GM19099 (cell line): ENCODE data around the gene UNC119.
A peak's percentile ranks its signal among the peaks of the same experiment; 100 is the strongest.

Experiments used
- POLR2A ChIP-seq: IDR thresholded peaks from 3 replicates; pipeline ENCODE4 v1.6.1; 2011; ENCODE audit warnings: low read depth; ENCODE audit not compliant: insufficient read length; ENCODE audit errors: extremely low read depth

UNC119 gene

DNA sequence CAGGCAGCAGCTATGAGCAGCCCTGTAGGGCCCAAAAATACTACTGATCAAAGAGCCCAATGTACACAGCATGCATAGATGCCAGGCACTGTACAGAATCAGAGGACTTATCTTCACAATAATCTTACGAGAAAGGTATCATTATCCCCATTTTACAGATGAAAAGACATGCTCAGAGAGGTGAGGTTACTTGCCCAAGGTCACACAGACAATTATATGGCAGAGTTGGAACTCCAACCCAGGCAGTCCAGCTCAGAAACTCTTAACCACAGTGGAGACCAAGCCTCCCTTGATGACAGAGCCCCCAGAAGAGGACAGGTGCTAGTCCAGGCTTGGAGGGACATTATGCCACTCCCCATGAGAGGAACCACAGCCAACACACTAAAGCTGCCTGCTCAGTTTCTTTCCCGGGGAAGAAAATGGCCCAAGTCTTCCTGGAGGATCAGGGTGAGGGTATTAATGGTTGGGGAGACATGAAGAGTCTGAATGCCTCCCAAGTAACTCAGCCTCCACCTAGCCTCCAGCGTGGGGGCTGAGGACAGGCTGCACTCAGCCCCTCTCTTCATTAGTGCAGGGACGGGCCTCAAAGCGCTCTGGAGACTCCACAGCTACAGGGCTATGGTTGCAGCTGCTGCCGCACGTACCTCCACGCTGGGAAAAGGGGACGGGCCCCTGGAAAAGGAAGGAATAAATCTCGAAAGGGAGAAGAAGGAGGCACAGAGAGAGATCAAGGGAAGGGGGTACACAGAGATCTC is 826 bp downstream of the UNC119 start:
- no peak for TF ChIP-seq POLR2A

DNA sequence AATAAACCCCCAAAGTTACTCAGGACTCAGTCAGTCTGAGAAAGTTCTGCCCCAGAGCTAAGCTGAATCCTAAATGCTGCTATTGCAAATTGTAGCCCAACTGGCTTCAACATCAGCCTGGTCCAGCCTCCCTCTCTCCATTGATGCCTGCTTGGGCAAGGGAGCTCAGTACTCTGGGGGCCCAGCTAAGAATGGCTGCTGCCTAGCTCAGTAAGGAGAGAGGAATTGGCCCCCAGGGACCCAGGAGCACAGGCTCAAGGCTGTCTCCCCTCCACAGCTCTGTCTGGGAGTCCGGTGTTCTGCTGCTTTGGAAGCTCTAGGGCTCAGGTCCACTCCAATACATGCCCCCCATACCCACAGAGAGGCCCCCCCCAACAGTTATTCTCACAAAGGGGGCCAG is 1.6 kb downstream of the UNC119 start:
- no peak for TF ChIP-seq POLR2A

DNA sequence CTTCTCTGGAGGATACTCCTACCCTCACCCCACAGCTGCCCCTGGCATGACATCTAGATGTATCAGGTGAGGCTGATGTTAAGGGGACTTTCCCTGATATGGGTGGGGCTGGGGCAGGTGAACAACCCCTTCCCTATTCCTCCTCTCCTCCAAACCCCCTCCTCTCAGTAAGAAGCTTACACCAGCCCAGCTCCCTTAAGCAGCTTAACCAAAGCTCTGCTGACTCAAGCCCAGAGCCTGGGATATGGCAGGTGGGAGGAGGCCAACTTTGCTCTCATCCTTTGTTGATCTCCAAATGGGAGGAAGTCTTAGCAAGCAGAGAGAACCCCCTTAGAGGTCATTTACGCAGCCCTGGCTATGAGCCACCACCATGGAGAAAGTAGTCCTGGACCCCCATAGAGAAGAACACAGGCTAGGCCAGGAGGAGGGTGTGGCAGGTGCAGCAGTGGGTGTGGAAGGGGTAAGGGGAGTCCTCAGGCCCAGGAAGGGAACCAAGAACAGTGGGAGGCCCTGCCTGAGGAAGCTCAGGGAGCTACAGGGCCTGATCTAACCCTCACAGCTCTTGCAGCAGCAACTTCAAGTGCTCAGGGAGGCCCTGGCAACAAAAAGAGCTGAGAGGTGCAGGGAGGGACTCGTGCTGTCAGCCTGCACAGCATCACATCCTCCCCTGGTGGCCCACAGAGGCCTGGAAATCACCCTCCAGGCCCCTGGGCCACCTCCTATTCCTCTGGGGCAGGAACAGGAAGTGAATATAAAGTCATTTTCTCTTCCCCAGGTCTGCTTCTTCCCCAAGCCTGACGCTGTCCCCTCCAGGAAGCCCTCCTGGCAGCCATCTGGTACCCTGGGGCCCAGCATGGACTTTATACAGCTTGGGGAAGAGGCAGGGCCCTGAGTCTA is 2.9 kb downstream of the UNC119 start:
- TF ChIP-seq POLR2A, result peak; percentile 44

DNA sequence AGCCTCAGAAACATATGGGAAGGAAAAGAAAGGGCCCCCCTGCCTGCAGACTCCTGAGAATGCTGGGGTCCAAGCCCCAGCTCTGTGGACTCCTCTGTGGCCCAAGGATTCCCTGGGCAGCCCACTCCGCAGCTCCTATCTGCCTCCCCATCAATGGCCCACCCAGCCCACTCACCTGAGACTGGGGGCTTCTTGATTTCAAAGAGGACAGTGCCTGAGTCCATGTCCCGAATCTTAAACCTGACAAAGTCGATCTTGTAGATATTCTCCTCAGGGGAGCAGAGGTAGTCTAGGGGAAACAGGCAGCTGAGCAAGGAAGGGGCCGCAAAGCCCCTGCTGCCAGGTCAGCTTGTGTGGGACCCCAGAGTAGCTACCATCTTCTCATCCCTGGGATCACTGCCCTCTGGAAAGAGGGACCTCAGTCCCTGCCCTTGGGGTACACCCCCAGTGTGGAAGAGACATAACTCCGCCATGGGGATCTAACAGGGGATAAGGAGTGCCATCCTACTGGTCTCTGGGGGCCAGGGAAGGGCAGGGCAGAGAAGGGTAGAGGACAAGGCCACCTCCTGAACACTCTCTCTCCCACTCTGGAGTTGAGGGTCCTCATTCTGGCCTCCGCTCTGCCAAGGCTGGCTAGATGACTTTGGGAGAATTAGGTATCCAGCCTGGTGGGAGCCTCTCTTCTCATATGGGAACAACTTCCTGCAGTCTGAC is 3.9 kb downstream of the UNC119 start:
- TF ChIP-seq POLR2A, result no peak

DNA sequence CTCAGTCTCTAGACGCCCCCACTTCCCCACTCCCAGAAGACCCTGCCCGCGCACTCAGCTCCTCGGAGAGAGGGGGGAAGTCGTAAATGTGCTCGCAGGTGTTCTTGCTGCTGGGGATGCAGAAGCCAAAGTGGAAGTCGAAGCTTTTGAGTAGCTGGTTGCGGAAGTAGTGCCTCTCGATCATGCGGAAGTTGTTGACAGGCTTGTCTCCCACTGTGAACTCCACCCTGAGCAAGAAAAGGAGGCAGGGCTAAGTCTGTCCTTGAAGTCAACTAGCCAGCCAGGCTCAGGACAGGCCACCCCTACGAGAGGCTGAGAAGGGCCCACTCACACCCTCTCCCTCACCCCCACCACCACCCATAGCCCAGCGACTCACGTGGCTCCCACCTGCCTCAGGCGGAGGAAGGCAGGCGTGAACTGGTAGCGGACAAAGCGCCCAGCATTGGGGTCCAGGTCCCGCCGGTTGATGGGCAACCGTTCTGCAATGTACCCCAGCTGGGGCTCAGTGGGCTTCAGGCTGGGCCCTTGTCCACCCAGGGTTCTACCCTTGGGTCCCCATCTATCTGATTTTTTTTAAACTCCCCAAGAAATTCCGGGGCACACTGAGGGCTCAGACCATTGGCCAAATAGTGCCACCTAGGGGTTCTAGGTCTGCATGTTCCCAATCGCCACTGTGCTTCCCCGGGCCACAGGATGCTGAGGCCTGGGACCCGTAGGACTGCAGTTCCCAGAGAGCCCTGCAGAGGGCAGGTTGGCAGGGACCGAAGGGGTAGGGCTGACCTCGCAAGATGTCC is 4.6 kb downstream of the UNC119 start:
- TF ChIP-seq POLR2A, result peak; percentile 22

DNA sequence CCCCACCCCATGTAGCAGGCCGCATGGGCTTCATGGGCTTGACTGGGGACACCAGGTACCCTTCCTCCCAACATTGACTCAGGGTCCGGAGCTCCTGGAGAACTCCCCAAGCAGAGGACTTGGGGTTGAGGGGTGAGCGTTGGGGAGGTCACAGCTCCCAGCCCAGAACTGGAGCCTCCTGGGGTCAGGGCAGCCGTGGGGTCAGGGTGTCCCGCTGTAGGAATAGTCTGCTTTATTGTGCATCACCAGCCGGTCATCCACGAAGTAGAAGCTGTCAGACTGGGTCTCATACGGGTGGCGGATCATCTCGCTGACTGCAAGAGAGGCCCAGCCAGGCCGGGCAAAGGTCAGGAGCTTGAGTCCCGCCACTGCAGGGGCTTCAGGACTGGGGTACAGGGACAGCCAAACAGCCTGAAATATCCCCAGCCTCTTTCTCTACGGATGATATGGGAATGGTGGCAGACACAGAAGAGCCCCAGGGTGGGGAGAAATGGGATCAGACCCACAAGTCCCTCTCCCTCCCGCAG is 5.3 kb downstream of the UNC119 start:
- no peak for TF ChIP-seq POLR2A

DNA sequence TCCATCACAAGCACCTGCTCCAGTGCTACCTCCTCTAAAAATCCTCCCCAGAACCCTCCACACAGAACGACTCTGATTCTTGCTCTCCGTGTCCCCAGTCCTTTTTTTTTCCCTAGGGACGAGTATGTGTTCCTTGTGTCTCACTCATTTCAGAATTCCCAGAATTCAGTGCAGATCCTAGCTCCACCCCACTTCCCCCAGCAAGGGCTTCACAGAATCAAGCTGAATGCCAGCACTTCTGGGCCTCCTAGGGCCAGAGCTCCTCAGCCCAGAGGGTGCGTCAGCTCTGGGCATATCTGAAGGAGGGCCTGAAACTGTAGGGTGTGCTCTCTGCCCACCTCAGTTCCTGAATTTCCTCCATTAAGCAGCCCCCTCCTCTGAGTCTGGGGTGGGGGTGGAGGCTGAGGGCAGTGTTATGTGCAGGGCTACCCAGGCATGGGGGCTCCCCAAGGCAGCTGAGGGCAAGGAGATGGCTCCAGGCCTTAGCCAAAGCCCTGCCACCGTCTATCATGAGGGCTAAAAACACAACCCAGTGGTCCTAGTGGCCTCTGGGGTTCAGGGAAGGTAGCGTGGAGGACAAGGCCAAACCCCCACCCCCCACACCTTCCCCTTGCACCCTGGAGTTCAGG is 6.5 kb downstream of the UNC119 start:
- TF ChIP-seq POLR2A, result no peak

DNA sequence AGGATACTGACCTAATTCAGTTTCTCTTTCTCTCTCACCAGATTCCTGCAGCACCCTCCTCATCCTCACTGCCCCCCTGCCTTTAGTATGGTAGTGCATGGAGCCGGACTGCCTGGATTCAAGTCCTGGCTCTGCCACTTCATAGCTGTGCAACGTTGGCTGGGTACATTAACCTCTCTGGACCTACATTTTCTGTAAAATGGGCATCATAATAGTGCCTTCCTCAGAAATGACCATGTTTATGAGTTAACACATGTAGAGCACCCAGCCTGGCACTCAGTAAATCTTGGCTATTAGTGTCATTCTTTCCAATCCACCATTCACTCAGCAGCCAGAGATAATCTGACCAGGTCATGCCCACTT is 7.3 kb downstream of the UNC119 start:
- TF ChIP-seq POLR2A, result no peak

DNA sequence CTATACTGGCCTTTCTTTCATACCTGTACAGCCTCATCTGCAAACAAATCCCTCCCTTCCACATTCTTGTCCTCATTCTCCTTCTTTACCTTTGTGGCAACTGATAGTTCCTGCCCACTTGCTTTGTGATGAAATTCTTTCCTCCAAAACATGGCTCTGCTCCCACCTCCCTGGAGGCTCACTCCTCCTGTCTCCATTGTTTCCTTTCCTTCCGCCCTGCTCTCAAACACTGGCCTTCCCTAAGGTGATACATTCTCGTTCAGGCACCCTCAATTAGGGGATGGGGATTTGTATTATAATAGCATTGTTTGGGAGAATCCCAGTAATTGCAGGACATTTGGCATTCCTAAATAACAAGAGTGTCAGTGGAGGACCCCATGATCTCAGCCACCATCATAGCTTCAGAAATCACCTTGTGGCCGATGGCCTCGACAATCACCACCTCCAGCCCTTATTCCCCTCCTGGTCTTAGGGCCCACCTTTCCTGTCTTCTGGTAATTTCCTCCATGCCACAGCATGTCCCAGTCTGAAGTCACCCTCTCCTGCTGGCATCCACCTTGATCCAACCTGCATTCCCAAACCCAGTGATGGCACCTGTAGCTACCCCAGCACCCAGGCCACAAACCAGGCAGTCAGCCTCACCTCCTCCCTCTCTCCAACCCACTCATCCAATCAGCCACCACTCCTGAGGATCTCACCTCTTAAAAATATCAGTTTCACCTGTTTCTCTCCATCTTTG is 7.9 kb downstream of the UNC119 start:
- no peak for TF ChIP-seq POLR2A

DNA sequence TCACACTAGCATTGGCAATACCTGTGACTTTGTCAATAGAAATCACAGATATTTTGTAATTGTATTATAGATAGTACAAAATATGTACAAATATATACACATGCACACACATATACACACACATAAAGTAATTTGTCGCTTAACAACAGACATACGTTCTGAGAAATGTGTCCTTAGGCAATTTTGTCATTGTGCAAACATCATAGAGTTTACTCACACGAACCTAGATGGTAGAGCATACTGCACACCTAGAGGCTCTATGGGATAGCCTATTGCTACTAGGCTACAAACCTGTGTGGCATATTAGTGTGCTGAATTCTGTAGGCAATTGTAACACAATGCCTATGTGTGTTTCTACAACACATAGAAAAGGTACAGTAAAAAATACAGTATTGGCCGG is 11.0 kb downstream of the UNC119 start:
- no peak for TF ChIP-seq POLR2A

DNA sequence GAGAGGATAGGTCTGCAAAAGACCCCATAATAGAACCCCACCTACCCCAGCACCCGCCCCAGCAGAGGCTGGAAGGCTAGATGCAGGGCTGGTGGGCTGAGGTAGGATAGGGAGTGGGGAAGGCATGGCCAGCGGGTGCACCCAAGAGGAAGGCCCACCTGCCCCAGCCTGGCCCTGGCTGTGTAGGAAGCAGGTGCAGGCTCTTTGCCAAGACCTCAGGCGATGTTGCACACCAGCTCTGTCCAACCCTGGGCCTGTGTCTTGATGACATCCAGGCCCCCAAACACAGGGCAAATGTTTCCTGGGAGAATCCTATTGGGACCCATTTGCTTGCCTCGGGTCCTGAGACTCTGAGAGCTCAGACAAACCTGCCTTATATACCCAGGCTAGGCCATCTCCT is 12.2 kb downstream of the UNC119 start:
- TF ChIP-seq POLR2A, result no peak

DNA sequence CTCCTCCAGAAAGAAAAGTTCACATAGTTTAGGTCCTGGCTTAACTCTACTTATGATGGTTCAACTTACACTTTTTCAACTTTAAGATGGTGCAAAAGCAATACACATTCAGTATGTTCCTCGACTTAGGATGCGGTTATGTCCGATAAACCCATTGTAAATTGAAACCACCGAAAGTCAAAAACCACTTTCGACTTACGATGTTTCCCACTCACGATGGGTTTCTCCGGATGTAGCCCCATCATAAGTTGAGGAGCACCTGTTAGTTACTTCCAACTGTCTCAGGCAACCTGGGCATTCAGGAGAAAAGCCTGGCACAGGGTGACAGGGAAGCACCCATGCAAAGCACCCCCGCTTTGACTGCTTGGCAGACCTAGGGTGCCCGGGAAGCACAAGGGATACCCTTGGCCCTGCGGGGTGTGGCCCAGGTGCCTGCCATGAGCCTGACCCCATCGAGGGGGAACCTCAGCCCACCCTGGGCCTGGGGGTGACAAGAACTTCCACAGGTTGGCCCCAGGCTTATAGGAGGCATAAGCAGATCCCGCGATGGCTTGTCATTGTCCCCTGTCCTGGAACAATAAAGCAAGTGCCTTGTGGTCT is 14.0 kb downstream of the UNC119 start:
- no peak for TF ChIP-seq POLR2A

DNA sequence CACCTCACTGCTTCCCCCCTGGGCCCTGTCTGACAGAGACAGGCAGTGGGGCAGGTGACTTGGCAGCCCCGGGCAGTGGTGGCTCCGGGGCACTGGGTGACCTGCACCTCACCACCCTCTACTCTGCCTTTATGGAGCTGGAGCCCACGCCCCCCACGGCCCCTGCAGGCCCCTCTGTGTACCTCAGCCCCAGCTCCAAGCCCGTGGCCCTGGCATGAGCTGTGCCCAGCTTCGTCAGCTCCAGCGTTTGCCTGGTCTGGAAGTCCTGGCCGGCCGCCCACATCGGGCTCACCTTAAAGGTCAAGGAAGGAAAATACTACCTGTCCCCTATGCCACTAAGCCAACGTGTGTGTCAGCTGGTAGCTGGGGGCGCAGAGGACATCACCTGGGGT is 15.2 kb downstream of the UNC119 start:
- TF ChIP-seq POLR2A, result no peak
